ENCODE data around the gene PPP6R2.

PPP6R2 gene

GRCh38 chr22:50318698-50319411 lies 24.3 kb upstream of the PPP6R2 start:
- Histone ChIP-seq H3K9me2 (ENCODE audit: low read depth, low read length) (no peaks in the 10 kb centered on the region), H4K20me1 (ENCODE audit: insufficient read depth, low read length) (no peaks in the 10 kb centered on the region), H3K9ac (ENCODE audit: low read length) (no peak overlapping the region), H3K36me3 (ENCODE audit: insufficient read depth, low read length) (no peaks in the 10 kb centered on the region), H3F3A (ENCODE audit: insufficient read depth, low read length) (no peaks in the 10 kb centered on the region), H3K9me3 (ENCODE audit: low read length) (no peaks in the 10 kb centered on the region), H3K4me2 (ENCODE audit: low read length) (no peak overlapping the region), H3K4me1 (ENCODE audit: insufficient read depth, low read length, severe bottlenecking) (peaks cover 17% of the 10 kb centered on the region), H2AFZ (ENCODE audit: low read length) (no peak overlapping the region), H3K27ac (ENCODE audit: low read depth, low read length, poor library complexity, severe bottlenecking) (no peak overlapping the region), H3K4me3 (ENCODE audit: low read depth, low read length, poor library complexity, severe bottlenecking) (no peak overlapping the region), H3K27me3 (ENCODE audit: insufficient read depth, low read length) (peaks cover 7% of the 10 kb centered on the region; the same call in 1 of the 2 replicates), H3K79me2 (ENCODE audit: insufficient read depth, low read length) (no peaks in the 10 kb centered on the region)
- no peak for TF ChIP-seq EZH2 (IDR thresholded peaks at IDR 0.05; ENCODE audit: borderline replicate concordance, low read length)
- TF ChIP-seq CTCF (IDR thresholded peaks at IDR 0.05; ENCODE audit: low read length), result no peak

DNA sequence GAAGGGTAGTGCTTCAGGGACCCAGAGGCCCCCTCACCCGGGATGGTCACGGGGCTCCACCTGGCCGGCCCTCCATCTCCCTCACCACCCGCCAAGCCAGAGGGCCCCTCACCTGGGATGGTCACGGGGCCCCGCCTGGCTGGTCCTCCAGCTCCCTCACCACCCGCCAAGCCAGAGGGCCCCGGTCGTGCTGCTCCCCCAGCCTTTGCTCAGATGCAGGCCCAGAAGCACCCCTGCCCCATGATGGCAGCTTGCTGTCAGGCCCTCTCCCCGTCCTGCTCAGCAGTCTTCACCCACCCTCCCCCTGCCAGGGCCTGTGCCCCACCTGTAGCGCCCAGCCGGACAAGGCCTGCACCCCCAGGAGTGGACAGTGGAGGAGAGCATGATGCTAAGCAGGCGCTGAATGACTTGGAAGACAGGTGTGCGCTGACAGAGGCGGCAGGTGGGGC lies 23.6 kb upstream of the PPP6R2 start:
- H4K20me1 ChIP-seq (ENCODE audit: insufficient read depth, low read length), result no peaks in the 10 kb centered on the region
- H3K27ac ChIP-seq (ENCODE audit: low read depth, low read length, poor library complexity, severe bottlenecking), result no peak overlapping the region
- H3K4me1 ChIP-seq (ENCODE audit: insufficient read depth, low read length, severe bottlenecking), result peaks cover 10% of the 10 kb centered on the region
- no peaks in the 10 kb centered on the region for H3K9me3 ChIP-seq (ENCODE audit: low read length)
- no peaks in the 10 kb centered on the region for H3F3A ChIP-seq (ENCODE audit: insufficient read depth, low read length)
- no peak overlapping the region for H3K4me2 ChIP-seq (ENCODE audit: low read length)
- no peak overlapping the region for H3K4me3 ChIP-seq (ENCODE audit: low read depth, low read length, poor library complexity, severe bottlenecking)
- TF ChIP-seq EZH2 (IDR thresholded peaks at IDR 0.05; ENCODE audit: borderline replicate concordance, low read length) (no peak), CTCF (IDR thresholded peaks at IDR 0.05; ENCODE audit: low read length) (no peak)
- H3K9me2 ChIP-seq (ENCODE audit: low read depth, low read length), result no peaks in the 10 kb centered on the region
- H3K36me3 ChIP-seq (ENCODE audit: insufficient read depth, low read length), result no peaks in the 10 kb centered on the region
- peaks cover 7% of the 10 kb centered on the region; the same call in 1 of the 2 replicates for H3K27me3 ChIP-seq (ENCODE audit: insufficient read depth, low read length)
- H2AFZ ChIP-seq (ENCODE audit: low read length), result no peak overlapping the region
- H3K9ac ChIP-seq (ENCODE audit: low read length), result no peak overlapping the region
- no peaks in the 10 kb centered on the region for H3K79me2 ChIP-seq (ENCODE audit: insufficient read depth, low read length)

- Histone ChIP-seq H3K4me2 (ENCODE audit: low read length) (no peak overlapping the region), H3K36me3 (ENCODE audit: insufficient read depth, low read length) (no peaks in the 10 kb centered on the region), H3K27ac (ENCODE audit: low read depth, low read length, poor library complexity, severe bottlenecking) (no peak overlapping the region), H3K79me2 (ENCODE audit: insufficient read depth, low read length) (no peaks in the 10 kb centered on the region), H3K4me1 (ENCODE audit: insufficient read depth, low read length, severe bottlenecking) (peaks cover 4% of the 10 kb centered on the region), H3K9me3 (ENCODE audit: low read length) (no peaks in the 10 kb centered on the region), H3K4me3 (ENCODE audit: low read depth, low read length, poor library complexity, severe bottlenecking) (no peak overlapping the region), H3K27me3 (ENCODE audit: insufficient read depth, low read length) (peaks cover 7% of the 10 kb centered on the region; the same call in 1 of the 2 replicates), H3K9ac (ENCODE audit: low read length) (no peak overlapping the region), H2AFZ (ENCODE audit: low read length) (no peak overlapping the region), H3F3A (ENCODE audit: insufficient read depth, low read length) (no peaks in the 10 kb centered on the region), H3K9me2 (ENCODE audit: low read depth, low read length) (no peaks in the 10 kb centered on the region), H4K20me1 (ENCODE audit: insufficient read depth, low read length) (no peaks in the 10 kb centered on the region)
- TF ChIP-seq CTCF (IDR thresholded peaks at IDR 0.05; ENCODE audit: low read length), result no peak
Measured at GRCh38 chr22:50320116-50320515, 23.0 kb upstream of the PPP6R2 start.

Measured in OCI-LY1 (cell line).